ENCODE measurements around the gene SLC28A2.
"Not testable (repeated sequence)": the region's sequence is repeated elsewhere in the genome, so short reads cannot be mapped to it uniquely, and the experiment has no call there.

SLC28A2 gene

GRCh38 chr15:45242289-45242688 is 9.7 kb upstream of the SLC28A2 start:
- H3K4me3 ChIP-seq (replicated peaks; ENCODE audit: low read depth, low read length): no peak overlapping the region
- peak; percentile 8 for DNase-seq (ENCODE audit: low read depth)
- TF ChIP-seq, protein P1, sequence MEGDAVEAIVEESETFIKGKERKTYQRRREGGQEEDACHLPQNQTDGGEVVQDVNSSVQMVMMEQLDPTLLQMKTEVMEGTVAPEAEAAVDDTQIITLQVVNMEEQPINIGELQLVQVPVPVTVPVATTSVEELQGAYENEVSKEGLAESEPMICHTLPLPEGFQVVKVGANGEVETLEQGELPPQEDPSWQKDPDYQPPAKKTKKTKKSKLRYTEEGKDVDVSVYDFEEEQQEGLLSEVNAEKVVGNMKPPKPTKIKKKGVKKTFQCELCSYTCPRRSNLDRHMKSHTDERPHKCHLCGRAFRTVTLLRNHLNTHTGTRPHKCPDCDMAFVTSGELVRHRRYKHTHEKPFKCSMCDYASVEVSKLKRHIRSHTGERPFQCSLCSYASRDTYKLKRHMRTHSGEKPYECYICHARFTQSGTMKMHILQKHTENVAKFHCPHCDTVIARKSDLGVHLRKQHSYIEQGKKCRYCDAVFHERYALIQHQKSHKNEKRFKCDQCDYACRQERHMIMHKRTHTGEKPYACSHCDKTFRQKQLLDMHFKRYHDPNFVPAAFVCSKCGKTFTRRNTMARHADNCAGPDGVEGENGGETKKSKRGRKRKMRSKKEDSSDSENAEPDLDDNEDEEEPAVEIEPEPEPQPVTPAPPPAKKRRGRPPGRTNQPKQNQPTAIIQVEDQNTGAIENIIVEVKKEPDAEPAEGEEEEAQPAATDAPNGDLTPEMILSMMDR (IDR thresholded peaks at IDR 0.05; ENCODE audit: low read length, missing control alignments): no peak

- TF ChIP-seq, protein P1 (IDR thresholded peaks at IDR 0.05; ENCODE audit: low read length, missing control alignments): no peak
- no peak overlapping the region for H3K4me3 ChIP-seq (replicated peaks; ENCODE audit: low read depth, low read length)
- DNase-seq (ENCODE audit: low read depth): no peak
Measured at GRCh38 chr15:45249125-45249780, 2.8 kb upstream of the SLC28A2 start.

DNA sequence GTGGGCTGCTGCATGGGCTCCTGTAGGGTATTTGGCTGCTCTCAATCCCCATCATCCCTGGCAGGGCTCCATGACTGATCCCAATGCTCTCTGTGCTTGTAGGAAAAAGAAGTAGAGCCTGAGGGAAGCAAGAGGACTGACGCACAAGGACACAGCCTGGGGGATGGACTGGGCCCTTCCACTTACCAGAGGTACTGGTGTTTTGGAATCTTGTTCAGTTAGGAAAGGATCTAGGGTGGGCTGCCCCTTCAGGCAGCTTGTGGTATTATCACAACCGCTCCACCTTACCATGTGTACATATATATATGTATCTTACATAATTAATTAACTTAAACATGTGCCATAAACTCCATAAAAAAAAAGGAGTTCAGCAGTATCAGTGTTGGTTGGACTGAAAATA is 1.3 kb downstream of the SLC28A2 start:
- TF ChIP-seq, protein P1 (IDR thresholded peaks at IDR 0.05; ENCODE audit: low read length, missing control alignments): peak; percentile 29
- no peak for DNase-seq (ENCODE audit: low read depth)
- no peak overlapping the region for H3K4me3 ChIP-seq (replicated peaks; ENCODE audit: low read depth, low read length)

GRCh38 chr15:45254405-45254804 is 2.4 kb downstream of the SLC28A2 start:
- no peak overlapping the region for H3K4me3 ChIP-seq (replicated peaks; ENCODE audit: low read depth, low read length)
- DNase-seq (ENCODE audit: low read depth): no peak
- TF ChIP-seq, protein P1 (IDR thresholded peaks at IDR 0.05; ENCODE audit: low read length, missing control alignments): no peak

DNA sequence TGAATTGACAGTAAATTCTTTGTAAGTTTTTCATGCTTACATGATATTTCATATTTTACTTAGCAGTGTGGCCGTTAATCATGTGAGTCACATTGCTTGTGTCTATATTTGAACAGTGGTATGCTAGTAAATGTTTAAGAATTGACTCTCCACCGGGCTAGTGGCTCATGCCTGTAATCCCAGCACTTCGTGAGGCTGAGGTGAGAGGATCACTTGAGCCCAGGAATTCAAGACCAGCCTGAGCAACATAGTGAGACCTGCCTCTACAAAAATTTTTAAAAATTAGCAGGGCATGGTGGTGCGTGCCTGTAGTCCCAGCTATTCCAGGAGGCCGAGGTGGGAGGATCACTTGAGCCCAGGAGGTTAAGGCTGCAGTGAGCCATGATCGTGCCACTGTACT is 2.8 kb downstream of the SLC28A2 start:
- not testable (repeated sequence) for H3K4me3 ChIP-seq (replicated peaks; ENCODE audit: low read depth, low read length)
- DNase-seq (ENCODE audit: low read depth): peak; percentile 9

DNA sequence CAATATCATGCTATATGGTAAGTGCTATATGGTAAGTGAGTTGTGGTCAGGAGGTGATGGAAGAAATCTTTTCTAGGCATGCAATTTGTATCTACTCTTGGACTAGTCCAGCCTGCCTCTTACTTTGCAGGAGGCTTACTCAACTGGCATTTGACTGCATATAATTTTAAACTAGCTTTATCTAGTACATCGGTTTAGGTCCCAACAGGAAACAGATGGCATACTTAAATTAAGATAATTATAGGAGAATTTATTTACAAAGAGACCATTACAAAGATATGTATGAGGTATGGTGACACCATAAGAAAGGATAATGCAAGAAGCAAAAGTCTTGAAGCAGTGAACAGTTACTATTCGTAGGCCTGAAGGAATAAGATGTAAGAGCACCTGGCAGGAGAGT is 7.8 kb downstream of the SLC28A2 start:
- TF ChIP-seq, protein P1 (IDR thresholded peaks at IDR 0.05; ENCODE audit: low read length, missing control alignments): no peak
- H3K4me3 ChIP-seq (replicated peaks; ENCODE audit: low read depth, low read length): no peak overlapping the region

DNA sequence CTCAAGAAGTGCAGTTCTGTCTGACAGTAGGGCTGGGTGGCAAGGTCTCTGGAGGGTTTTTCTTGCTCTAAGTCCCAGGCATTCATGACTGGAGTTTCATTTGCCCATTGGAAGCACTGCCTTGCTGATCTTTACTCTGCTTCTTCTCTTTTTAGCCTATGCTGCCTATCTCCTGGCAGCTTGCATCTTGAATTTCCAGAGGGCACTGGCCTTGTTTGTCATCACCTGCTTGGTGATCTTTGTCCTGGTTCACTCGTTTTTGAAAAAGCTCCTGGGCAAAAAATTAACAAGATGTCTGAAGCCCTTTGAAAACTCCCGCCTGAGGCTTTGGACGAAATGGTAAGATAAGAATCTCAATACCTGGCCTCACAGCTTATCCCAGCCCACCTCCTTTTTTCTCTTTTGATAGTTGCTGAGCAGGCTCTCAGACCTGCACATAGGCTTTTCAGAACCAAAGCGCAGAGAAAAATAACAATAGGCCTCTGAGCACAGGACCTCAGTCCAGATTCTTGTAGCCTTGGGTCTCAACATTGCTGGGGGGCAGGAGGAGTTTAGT is 10.9 kb downstream of the SLC28A2 start:
- TF ChIP-seq, protein P1 (IDR thresholded peaks at IDR 0.05; ENCODE audit: low read length, missing control alignments): no peak
- H3K4me3 ChIP-seq (replicated peaks; ENCODE audit: low read depth, low read length): no peak overlapping the region
- no peak for DNase-seq (ENCODE audit: low read depth)

More for the DNA sequence above, 7.8 kb downstream of the SLC28A2 start:
- DNase-seq (ENCODE audit: low read depth): no peak
